Measurements from ENCODE around the gene CDR2. TPM values are rescaled to one million over a fixed set of nuclear protein-coding genes. Genes with fewer than 3 reads are reported as not detected.

The CDR2 gene
- total RNA-seq, 1 donor from 2014 or later = 18.9 TPM

DNA sequence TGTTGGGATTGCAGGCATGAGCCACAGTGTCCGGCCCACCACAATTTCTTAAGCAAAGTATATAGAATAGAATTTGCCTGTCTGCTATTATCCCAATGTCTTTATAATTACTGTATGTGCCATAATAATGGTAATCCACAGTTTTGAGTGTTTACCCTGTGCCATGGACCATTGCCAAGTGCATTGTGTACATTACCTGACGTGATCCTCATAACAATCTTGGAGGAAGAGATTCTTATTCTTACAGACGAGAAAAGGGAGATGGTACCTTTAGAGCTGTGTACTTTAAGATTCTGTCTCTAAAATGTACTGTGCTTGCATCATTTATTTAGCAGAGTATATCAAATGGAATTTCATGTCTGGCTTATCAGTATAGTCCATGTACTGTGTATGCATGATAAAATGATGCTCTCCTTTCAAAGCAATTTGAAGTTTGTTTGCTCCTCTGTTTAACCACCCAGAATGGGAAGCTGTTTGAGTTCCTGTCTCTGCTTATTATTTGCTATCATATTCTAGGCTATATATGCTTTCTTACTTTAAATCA, 13.8 kb upstream of the CDR2 start:
- Mint-ChIP-seq H3K4me3 (no peak overlapping the region), H3K4me1 (ENCODE audit: unreplicated experiment) (peaks cover 4% of the 10 kb centered on the region), H3K9me3 (no peaks in the 10 kb centered on the region), H3K36me3 (no peaks in the 10 kb centered on the region), H3K27ac (peak overlapping the region; percentile 32), H3K27me3 (no peaks in the 10 kb centered on the region)
- no peak for DNase-seq (ENCODE audit: extremely low spot score, unreplicated experiment)
- TF ChIP-seq CTCF (conservative IDR thresholded peaks at IDR 0.05) = no peak

DNA sequence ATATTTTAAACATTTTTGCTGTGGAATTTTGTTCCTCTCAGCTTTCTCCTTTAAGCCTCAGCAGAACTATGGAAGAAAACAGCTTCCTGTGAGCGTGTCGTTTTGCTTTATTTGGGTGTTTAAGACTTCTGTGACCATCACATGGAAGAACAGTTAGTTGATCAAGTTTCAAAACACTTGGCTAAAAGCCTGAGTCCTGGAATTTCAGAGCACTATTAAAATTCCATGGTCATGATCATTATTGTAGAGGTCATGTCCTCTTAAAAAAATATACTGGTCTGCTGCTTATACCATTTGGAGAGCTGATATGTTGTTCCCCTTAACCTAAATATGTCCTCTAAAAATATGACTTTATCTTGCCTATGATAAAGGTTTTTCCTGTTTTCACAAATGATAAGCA, 12.6 kb upstream of the CDR2 start:
- no peaks in the 10 kb centered on the region for H3K27me3 Mint-ChIP-seq
- H3K4me1 Mint-ChIP-seq (ENCODE audit: unreplicated experiment) = peaks cover 4% of the 10 kb centered on the region
- H3K4me3 Mint-ChIP-seq = no peak overlapping the region
- peak overlapping the region; percentile 25 for H3K27ac Mint-ChIP-seq
- TF ChIP-seq CTCF (conservative IDR thresholded peaks at IDR 0.05) = no peak
- no peaks in the 10 kb centered on the region for H3K9me3 Mint-ChIP-seq
- H3K36me3 Mint-ChIP-seq = no peaks in the 10 kb centered on the region
- no peak for DNase-seq (ENCODE audit: extremely low spot score, unreplicated experiment)

DNA sequence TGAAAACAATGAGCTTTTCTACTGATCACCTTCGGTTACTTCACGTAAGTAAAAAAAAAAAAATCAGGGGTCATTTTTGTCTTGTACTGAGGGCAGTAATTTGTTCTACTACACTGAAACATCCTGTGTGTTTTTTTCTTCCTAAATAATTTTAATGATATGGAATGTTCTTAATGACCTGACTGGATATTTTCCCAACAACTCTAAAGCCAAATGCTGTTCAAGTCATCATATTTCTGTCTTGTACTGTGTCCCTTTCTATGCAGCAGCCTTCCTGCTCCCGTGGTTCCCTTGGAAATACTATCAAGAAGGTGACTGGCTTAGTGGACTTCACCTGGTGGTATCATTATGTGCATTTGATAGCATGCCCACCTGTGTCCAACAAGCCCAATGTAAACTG, 10.8 kb upstream of the CDR2 start:
- Mint-ChIP-seq H3K4me1 (ENCODE audit: unreplicated experiment) (peaks cover 4% of the 10 kb centered on the region), H3K4me3 (no peak overlapping the region)
- DNase-seq (ENCODE audit: extremely low spot score, unreplicated experiment) = no peak

DNA sequence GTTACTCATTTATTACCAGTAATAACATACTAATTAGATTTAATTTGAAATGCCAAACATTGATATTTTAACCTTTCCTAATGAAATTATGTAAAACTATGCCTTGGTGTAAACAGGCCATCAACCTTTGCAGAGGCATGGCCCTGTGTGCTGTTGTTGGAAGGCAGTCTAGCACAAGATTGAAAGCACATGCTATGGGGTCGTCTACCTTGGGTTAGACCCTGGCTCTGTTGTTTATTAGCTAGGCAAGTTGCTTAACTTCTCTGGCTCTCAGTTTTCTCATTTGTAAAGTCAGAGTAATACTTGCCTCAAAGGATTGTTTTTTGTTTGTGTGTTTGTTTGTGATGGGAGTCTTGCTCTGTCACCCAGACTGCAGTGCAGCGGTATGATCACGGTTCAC, 9.4 kb upstream of the CDR2 start:
- no peaks in the 10 kb centered on the region for H3K9me3 Mint-ChIP-seq

More for the DNA sequence above, 10.8 kb upstream of the CDR2 start:
- Mint-ChIP-seq H3K27ac (no peak overlapping the region), H3K9me3 (no peaks in the 10 kb centered on the region), H3K36me3 (no peaks in the 10 kb centered on the region), H3K27me3 (no peaks in the 10 kb centered on the region)
- TF ChIP-seq CTCF (conservative IDR thresholded peaks at IDR 0.05) = no peak

DNA sequence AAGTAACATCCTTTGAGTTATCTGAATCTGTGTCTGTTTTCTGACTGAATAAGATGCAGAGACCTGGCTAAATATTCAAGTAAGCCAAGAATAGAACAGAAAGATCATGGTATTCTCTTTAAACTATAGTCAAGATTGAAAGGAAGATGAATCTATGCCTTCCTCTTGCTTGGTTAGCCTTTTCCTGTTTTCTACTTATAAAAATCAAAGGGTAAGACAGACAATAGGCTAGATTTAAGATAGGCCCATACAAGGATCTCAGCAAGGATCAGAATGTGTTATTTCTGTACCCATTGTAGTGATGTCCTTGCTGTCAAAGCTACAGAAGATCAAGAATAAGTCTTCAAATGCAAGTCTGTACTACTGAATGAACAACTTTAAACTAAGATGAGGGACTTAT, 7.0 kb upstream of the CDR2 start:
- TF ChIP-seq CTCF (conservative IDR thresholded peaks at IDR 0.05) = no peak
- H3K4me3 Mint-ChIP-seq = no peak overlapping the region
- H3K9me3 Mint-ChIP-seq = no peaks in the 10 kb centered on the region
- H3K36me3 Mint-ChIP-seq = no peaks in the 10 kb centered on the region
- H3K27me3 Mint-ChIP-seq = no peaks in the 10 kb centered on the region
- DNase-seq (ENCODE audit: extremely low spot score, unreplicated experiment) = no peak
- no peak overlapping the region for H3K27ac Mint-ChIP-seq
- no peaks in the 10 kb centered on the region for H3K4me1 Mint-ChIP-seq (ENCODE audit: unreplicated experiment)

More for the DNA sequence above, 9.4 kb upstream of the CDR2 start:
- Mint-ChIP-seq H3K27ac (no peak overlapping the region), H3K36me3 (no peaks in the 10 kb centered on the region), H3K4me3 (no peak overlapping the region), H3K4me1 (ENCODE audit: unreplicated experiment) (peaks cover 4% of the 10 kb centered on the region), H3K27me3 (no peaks in the 10 kb centered on the region)
- DNase-seq (ENCODE audit: extremely low spot score, unreplicated experiment) = no peak
- TF ChIP-seq CTCF (conservative IDR thresholded peaks at IDR 0.05) = no peak

DNA sequence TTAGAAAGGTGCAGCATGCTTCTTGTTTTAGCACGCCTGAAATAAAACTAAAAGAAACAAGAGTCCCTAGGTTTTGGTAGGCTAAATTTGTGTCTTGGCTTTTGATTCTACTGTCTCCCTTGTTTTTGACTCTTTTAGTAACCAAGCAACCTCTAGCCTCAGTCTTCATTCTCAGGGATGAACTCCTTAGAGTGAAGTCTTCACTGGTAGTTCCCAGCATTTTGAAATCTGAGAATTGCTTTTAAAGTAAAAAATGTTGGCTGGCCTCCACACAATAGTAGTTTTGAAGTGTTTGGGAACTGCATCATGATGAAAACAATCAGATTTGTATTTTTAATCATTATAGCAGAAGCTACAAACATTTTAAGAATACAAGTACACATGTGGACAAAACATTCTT, 6.1 kb upstream of the CDR2 start:
- no peak for TF ChIP-seq CTCF (conservative IDR thresholded peaks at IDR 0.05)
- Mint-ChIP-seq H3K9me3 (no peaks in the 10 kb centered on the region), H3K4me3 (no peak overlapping the region), H3K4me1 (ENCODE audit: unreplicated experiment) (peaks cover 1% of the 10 kb centered on the region), H3K27me3 (peaks cover 2% of the 10 kb centered on the region), H3K36me3 (no peaks in the 10 kb centered on the region), H3K27ac (no peak overlapping the region)
- no peak for DNase-seq (ENCODE audit: extremely low spot score, unreplicated experiment)
